Neural cell (in vitro differentiated cells): Measurements from ENCODE around the gene METTL8.

Source experiments
- EP300 ChIP-seq: fragments of 450-650 bp; conservative IDR thresholded peaks from 2 replicates; pipeline ENCODE4 v1.6.1; 2014; ENCODE audit warnings: antibody characterized with exemption, mild to moderate bottlenecking, moderate library complexity; ENCODE audit not compliant: poor library complexity, severe bottlenecking
- EZH2 ChIP-seq: fragments of 200-600, 300-800 bp; shearing (Covaris generic), sonication (generic); IDR thresholded peaks from 2 replicates; pipeline ENCODE4 v1.6.1; 2014; ENCODE audit warnings: antibody characterized with exemption, low read length, borderline replicate concordance, mild to moderate bottlenecking; ENCODE audit not compliant: insufficient read depth, poor library complexity, severe bottlenecking
- MXI1 ChIP-seq: fragments of 450-650 bp; conservative IDR thresholded peaks from 2 replicates; pipeline ENCODE4 v1.6.1; 2014; ENCODE audit warnings: antibody characterized with exemption, mild to moderate bottlenecking; ENCODE audit not compliant: poor library complexity, severe bottlenecking
- POLR2AphosphoS5 ChIP-seq: IDR thresholded peaks from 2 replicates; pipeline ENCODE4 v1.6.1; 2012
- RAD21 ChIP-seq: fragments of 450-650 bp; conservative IDR thresholded peaks from 2 replicates; pipeline ENCODE4 v1.6.1; 2014; ENCODE audit warnings: antibody characterized with exemption, mild to moderate bottlenecking, moderate library complexity
- TAF1 ChIP-seq: IDR thresholded peaks from 2 replicates; pipeline ENCODE4 v1.6.1; 2012; ENCODE audit warnings: low read depth
- TF ChIP-seq, protein P1 (sequence below): fragments of 450-650 bp; IDR thresholded peaks from 2 replicates; pipeline ENCODE4 v1.5.1; 2014; ENCODE audit warnings: antibody characterized with exemption, mild to moderate bottlenecking, moderate library complexity; ENCODE audit not compliant: poor library complexity, severe bottlenecking

- TF ChIP-seq, protein P1, sequence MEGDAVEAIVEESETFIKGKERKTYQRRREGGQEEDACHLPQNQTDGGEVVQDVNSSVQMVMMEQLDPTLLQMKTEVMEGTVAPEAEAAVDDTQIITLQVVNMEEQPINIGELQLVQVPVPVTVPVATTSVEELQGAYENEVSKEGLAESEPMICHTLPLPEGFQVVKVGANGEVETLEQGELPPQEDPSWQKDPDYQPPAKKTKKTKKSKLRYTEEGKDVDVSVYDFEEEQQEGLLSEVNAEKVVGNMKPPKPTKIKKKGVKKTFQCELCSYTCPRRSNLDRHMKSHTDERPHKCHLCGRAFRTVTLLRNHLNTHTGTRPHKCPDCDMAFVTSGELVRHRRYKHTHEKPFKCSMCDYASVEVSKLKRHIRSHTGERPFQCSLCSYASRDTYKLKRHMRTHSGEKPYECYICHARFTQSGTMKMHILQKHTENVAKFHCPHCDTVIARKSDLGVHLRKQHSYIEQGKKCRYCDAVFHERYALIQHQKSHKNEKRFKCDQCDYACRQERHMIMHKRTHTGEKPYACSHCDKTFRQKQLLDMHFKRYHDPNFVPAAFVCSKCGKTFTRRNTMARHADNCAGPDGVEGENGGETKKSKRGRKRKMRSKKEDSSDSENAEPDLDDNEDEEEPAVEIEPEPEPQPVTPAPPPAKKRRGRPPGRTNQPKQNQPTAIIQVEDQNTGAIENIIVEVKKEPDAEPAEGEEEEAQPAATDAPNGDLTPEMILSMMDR = no peak
- TF ChIP-seq MXI1 (no peak), POLR2AphosphoS5 (no peak), EP300 (no peak), EZH2 (no peak), TAF1 (no peak), RAD21 (no peak)
Observed at GRCh38 chr2:171480908-171481307, 47.1 kb upstream of the METTL8 start.
